ENCODE data around the gene KIF7.
A peak's percentile ranks its signal among the peaks of the same experiment; 100 is the strongest.
"Not testable (repeated sequence)": the region's sequence is repeated elsewhere in the genome, so short reads cannot be mapped to it uniquely, and the experiment has no call there.

Gene KIF7

GRCh38 chr15:89623165-89623564, 32.1 kb downstream of the KIF7 start:
- no peak for DNase-seq (ENCODE audit: low read depth, low spot score)

GRCh38 chr15:89621547-89621946, 33.7 kb downstream of the KIF7 start:
- DNase-seq (ENCODE audit: low read depth, low spot score) = no peak

GRCh38 chr15:89616228-89616627, 39.0 kb downstream of the KIF7 start:
- DNase-seq (ENCODE audit: low read depth, low spot score) = no peak

GRCh38 chr15:89615135-89615534, 40.1 kb downstream of the KIF7 start:
- DNase-seq (ENCODE audit: low read depth, low spot score) = no peak

GRCh38 chr15:89614164-89614563, 41.1 kb downstream of the KIF7 start:
- DNase-seq (ENCODE audit: low read depth, low spot score) = no peak

- DNase-seq (ENCODE audit: low read depth, low spot score) = no peak
These were observed 42.2 kb downstream of the KIF7 start for GRCh38 chr15:89613031-89613430.

GRCh38 chr15:89611317-89611716, 44.0 kb downstream of the KIF7 start:
- no peak for DNase-seq (ENCODE audit: low read depth, low spot score)

- no peak for DNase-seq (ENCODE audit: low read depth, low spot score)
These were observed 56.2 kb downstream of the KIF7 start for GRCh38 chr15:89599021-89599420.

- DNase-seq (ENCODE audit: low read depth, low spot score) = no peak
These were observed 62.2 kb downstream of the KIF7 start for GRCh38 chr15:89593018-89593417.

- no peak for DNase-seq (ENCODE audit: low read depth, low spot score)
These were observed 63.4 kb downstream of the KIF7 start for GRCh38 chr15:89591834-89592233.

GRCh38 chr15:89587955-89588354, 67.3 kb downstream of the KIF7 start:
- DNase-seq (ENCODE audit: low read depth, low spot score) = peak; percentile 31

- no peak for DNase-seq (ENCODE audit: low read depth, low spot score)
These were observed 68.6 kb downstream of the KIF7 start for GRCh38 chr15:89586651-89587050.

GRCh38 chr15:89580747-89581146, 74.5 kb downstream of the KIF7 start:
- not testable (repeated sequence) for DNase-seq (ENCODE audit: low read depth, low spot score)

- DNase-seq (ENCODE audit: low read depth, low spot score) = no peak
These were observed 77.1 kb downstream of the KIF7 start for GRCh38 chr15:89578146-89578545.

Measured in astrocyte of the hippocampus (primary cell).